Stimulated activated CD8-positive, alpha-beta memory T cell treated with anti-CD3 and anti-CD28 coated beads, Interleukin-12 subunit alpha, Interleukin-12 subunit beta, amount 100 ng/mL, for 24 hours (primary cell): ENCODE measurements around the gene LRRC49.
"Not testable (repeated sequence)": the region's sequence is repeated elsewhere in the genome, so short reads cannot be mapped to it uniquely, and the experiment has no call there.

Source experiments
- DNase-seq: peaks from one replicate; pipeline ENCODE4 v3.0.0-alpha.2; 2020; ENCODE audit errors: extremely low read depth

LRRC49 gene

GRCh38 chr15:70995383-70995970 lies 102.9 kb downstream of the LRRC49 start:
- DNase-seq, result no peak

- DNase-seq, result no peak
These were observed 105.7 kb downstream of the LRRC49 start for GRCh38 chr15:70998319-70998718.

GRCh38 chr15:71002316-71002715 lies 109.7 kb downstream of the LRRC49 start:
- no peak for DNase-seq

GRCh38 chr15:71003319-71003718 lies 110.7 kb downstream of the LRRC49 start:
- no peak for DNase-seq

GRCh38 chr15:71004506-71004905 lies 111.9 kb downstream of the LRRC49 start:
- DNase-seq, result not testable (repeated sequence)

- no peak for DNase-seq
These were observed 113.3 kb downstream of the LRRC49 start for GRCh38 chr15:71005895-71006294.

- DNase-seq, result no peak
These were observed 115.7 kb downstream of the LRRC49 start for GRCh38 chr15:71008250-71008870.

GRCh38 chr15:71010472-71010871 lies 117.8 kb downstream of the LRRC49 start:
- no peak for DNase-seq

GRCh38 chr15:71010997-71011396 lies 118.4 kb downstream of the LRRC49 start:
- DNase-seq, result no peak

- DNase-seq, result no peak
These were observed 119.0 kb downstream of the LRRC49 start for GRCh38 chr15:71011503-71012155.

- DNase-seq, result no peak
These were observed 120.8 kb downstream of the LRRC49 start for GRCh38 chr15:71013446-71013845.

GRCh38 chr15:71015342-71015741 lies 122.7 kb downstream of the LRRC49 start:
- DNase-seq, result no peak

GRCh38 chr15:71031232-71031631 lies 138.6 kb downstream of the LRRC49 start:
- DNase-seq, result not testable (repeated sequence)

- DNase-seq, result not testable (repeated sequence)
These were observed 142.9 kb downstream of the LRRC49 start for GRCh38 chr15:71035478-71035877.

GRCh38 chr15:71042356-71042922 lies 149.8 kb downstream of the LRRC49 start:
- no peak for DNase-seq

- DNase-seq, result no peak
These were observed 150.7 kb downstream of the LRRC49 start for GRCh38 chr15:71043373-71043772.

GRCh38 chr15:71044006-71044405 lies 151.4 kb downstream of the LRRC49 start:
- DNase-seq, result no peak

GRCh38 chr15:71046146-71046545 lies 153.5 kb downstream of the LRRC49 start:
- DNase-seq, result not testable (repeated sequence)

- DNase-seq, result no peak
These were observed 156.5 kb downstream of the LRRC49 start for GRCh38 chr15:71048913-71049675.

GRCh38 chr15:71049706-71050422 lies 157.2 kb downstream of the LRRC49 start:
- DNase-seq, result no peak

- DNase-seq, result no peak
These were observed 157.8 kb downstream of the LRRC49 start for GRCh38 chr15:71050461-71050860.
